HG03460 (cell line): Measurements from ENCODE around the gene PSMA4.
"Not testable (repeated sequence)": the region's sequence is repeated elsewhere in the genome, so short reads cannot be mapped to it uniquely, and the experiment has no call there.

Source experiments
- ATAC-seq: cut with Tn5 transposase; IDR thresholded peaks from one replicate; pipeline ENCODE4 v1.9.1; 2021; ENCODE audit not compliant: unreplicated experiment

PSMA4 gene

GRCh38 chr15:78540141-78540870 is at the start of gene PSMA4:
PSMA4 (plus strand) TSS chr15:78540444; CDS start chr15:78541928, 1,484 bp downstream.
- peak; percentile 78 for ATAC-seq

- no peak for ATAC-seq
Measured at GRCh38 chr15:78492872-78493271, 47.4 kb upstream of the PSMA4 start.

DNA sequence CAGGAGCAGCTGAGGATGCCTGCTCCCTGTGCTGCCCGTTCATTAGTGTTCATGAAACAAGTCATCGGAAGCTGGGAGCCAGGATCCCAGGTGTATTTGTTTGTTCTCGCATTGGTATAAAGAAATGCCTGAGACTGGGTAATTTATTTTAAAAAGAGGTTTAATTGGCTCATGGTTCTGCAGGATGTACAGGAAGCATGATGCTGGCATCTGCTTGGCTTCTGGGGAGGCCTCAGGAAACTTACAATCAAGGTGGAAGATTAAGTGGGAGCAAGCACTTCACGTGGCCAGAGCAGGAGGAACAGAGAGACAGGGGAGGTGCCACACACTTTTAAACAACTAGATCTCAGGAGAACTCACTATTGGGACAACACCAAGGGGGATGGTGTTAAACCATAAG is 38.4 kb upstream of the PSMA4 start:
- no peak for ATAC-seq

GRCh38 chr15:78502641-78503040 is 37.6 kb upstream of the PSMA4 start:
- ATAC-seq: no peak

DNA sequence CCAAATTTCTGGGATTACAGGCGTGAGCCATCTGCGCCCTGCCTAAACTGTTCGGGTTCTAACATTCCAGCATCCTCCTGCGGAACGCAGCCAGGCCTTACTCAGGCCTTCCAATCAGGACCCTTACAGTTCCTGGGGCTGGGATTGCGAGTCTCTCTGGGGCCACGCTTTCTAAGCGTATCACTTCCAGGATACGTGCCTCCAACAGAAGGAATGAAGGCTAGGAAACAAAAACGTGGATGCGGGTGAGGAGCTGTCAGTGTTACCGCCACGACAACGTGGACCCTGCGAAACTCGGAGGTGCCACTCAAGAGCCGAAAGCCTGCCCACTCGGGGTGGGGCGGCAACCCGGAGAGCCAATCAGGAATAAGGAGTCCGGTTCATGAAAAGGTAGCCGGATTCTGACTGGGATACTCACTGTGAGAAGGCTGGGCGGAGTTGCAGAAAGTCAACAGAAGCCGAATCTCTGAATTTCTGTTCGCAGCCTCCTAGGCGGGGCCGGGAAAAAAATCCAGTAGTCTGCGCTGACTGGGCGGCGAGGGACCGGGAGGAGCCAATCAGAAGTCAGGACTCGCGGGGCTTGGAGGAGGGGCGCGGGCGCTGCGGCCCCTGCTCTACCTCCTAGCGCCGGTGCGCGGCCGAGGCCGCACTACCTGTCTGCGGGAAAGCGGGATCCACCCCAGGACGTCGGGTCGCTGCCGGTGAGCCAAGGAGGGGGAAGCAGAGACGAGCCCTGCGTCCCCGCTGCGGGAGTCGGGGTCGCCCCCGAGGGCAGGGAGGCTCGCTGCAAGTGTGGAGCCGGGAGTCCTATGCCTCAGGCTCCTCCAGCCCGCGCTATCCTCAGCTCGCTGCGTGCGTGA is 33.0 kb upstream of the PSMA4 start, which contains the start of gene HYKK:
HYKK (plus strand) TSS at position 607 of the 860 bp plus-strand sequence. CDS start 5,512 bp downstream, outside the sequence.
- peak; percentile 86 for ATAC-seq

- peak; percentile 21 for ATAC-seq
Measured at GRCh38 chr15:78507831-78508160, 32.4 kb upstream of the PSMA4 start.

GRCh38 chr15:78508272-78508671 is 32.0 kb upstream of the PSMA4 start:
- no peak for ATAC-seq

- ATAC-seq: no peak
Measured at GRCh38 chr15:78509726-78510312, 30.4 kb upstream of the PSMA4 start.

DNA sequence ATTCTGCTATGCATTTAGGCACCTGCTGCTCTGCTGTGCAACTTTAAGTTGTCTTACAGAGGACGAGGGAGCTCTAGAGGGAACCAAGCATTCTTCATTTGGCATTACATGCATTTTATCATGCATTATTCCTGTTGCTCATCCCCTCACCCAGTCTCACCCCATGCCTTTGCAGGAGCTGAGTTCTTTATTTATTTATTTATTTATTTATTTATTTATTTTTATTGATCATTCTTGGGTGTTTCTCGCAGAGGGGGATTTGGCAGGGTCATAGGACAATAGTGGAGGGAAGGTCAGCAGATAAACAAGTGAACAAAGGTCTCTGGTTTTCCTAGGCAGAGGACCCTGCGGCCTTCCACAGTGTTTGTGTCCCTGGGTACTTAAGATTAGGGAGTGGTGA is 20.2 kb upstream of the PSMA4 start:
- ATAC-seq: not testable (repeated sequence)

GRCh38 chr15:78524230-78524629 is 16.0 kb upstream of the PSMA4 start:
- no peak for ATAC-seq

GRCh38 chr15:78527325-78527724 is 12.9 kb upstream of the PSMA4 start:
- no peak for ATAC-seq

DNA sequence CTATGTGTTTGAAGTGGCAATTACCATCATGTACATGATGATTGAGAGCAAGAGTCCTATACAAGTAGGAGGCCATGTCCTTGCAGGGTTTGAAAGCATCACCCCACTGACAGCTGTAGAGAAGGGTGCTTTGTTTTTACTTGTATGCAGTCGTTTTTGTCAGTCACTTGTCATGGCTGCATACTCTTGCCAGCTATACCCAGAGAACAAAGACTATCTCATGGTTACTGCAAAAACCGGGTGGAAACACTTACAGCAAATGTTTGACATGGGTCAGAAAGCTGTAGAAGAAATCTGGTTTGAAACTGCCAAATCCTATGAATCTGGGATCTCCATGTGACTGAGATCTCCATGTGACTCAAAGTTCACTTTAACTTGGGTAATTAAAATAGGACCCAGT is 6.9 kb upstream of the PSMA4 start:
- no peak for ATAC-seq

- no peak for ATAC-seq
Measured at GRCh38 chr15:78536134-78536533, 4.1 kb upstream of the PSMA4 start.

- no peak for ATAC-seq
Measured at GRCh38 chr15:78537266-78537905, 2.9 kb upstream of the PSMA4 start.

- no peak for ATAC-seq
Measured at GRCh38 chr15:78538358-78538757, 1.9 kb upstream of the PSMA4 start.

DNA sequence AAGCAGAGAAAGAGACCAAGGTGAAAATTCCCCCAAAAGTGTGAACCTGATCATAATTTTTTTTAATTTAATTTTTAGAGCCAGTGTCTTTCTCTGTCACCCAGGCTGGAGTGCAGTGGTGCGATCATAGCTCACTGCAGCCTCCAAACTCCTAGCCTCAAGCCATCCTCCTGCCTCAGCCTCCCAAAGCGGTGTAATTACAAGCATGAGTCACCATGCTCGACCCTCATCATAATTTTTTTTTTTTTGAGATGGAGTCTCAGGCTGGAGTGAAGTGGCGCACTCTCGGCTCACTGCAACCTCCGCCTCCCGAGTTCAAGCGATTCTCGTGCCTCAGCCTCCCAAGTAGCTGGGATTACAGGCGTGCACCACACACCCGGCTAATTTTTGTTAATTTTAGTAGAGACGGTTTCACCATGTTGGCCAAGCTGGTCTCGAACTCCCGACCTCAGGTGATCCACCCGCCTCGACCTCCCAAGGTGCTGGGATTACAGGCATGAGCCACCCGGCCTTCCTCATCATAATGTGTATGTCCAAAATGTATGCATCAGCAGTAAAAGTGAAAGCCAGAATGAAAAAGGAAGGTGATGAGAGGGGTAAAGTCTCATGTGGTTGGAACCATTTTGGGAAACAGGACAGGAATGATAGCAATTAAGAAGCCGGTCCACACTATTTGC is 642 bp upstream of the PSMA4 start:
- not testable (repeated sequence) for ATAC-seq

DNA sequence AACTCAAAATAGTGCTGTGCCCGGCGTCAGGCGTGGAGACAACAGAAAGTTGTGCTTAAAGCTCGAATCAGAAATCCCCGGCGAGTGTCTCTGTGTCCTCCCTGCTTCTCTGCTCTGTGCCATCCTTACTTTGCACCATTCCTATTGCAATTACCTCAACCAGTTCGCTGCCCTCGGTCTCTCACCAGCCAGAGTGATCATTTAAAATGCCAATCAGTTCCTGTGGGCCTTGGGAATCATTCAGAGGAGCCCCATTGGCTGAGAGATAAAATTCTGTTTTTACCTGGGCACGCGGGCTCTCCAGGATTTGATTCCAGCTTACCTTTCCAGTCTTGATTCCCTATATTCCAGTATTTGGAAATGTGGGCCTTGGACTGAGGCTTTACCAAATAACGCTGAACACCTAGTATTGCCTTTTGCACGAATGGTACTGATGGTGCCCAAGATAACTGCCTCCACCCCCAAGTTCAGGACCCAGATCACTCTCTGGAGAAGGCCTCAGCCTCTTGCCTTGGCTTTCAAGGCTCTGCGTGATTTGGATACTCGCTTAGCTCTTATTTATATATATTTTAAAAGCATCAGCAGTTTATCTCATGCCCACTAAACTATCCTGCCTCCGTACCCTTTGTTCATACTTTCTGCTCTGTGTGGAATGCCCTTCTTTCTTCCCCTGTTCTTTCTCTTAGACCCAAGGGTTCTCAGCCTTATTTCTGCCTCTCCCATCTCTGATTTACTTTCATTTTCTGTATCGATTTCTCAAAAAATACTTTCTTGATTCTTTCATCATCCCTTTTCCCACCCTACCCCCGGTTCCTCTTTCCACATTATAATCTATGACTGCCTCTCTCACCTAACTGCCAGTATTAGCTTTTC is 863 bp downstream of the PSMA4 start:
- ATAC-seq: no peak

- no peak for ATAC-seq
Measured at GRCh38 chr15:78541744-78542034, 1.4 kb downstream of the PSMA4 start.

- no peak for ATAC-seq
Measured at GRCh38 chr15:78542647-78543046, 2.4 kb downstream of the PSMA4 start.

GRCh38 chr15:78550194-78550593 is 9.9 kb downstream of the PSMA4 start:
- no peak for ATAC-seq
